NT2/D1 (cell line): ENCODE results near the gene IFNB1.

Experiments
- SUZ12 ChIP-seq: IDR thresholded peaks from 2 replicates; pipeline ENCODE4 v1.6.1; 2011; ENCODE audit not compliant: insufficient read length, insufficient read depth; ENCODE audit errors: extremely low read depth
- ZNF274 ChIP-seq: IDR thresholded peaks from 2 replicates; pipeline ENCODE4 v1.6.1; 2011; ENCODE audit warnings: mild to moderate bottlenecking, low read depth, low read length

DNA sequence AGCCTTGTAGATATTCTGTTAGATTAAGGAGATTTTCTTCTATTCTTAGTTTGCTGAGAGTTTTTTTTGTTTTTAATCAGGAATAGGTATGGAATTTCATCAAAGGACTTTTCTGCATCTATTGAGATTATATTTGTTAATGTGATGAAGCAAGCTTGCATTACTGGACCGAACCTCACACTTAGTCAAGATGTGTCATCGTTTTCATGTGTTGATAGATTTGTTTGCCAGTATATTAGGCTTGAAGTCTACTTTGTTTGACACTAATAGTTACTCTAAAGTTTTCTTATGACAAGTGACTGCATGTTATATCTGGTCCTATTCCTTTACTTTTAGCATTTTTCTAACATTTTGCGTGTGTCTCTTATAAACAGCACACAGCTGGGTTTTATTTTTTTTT, 33.9 kb downstream of the IFNB1 start:
- TF ChIP-seq SUZ12 (no peak), ZNF274 (no peak)
